Fibroblast of skin of back (primary cell): ENCODE results near the gene TAPT1.
A peak's percentile ranks its signal among the peaks of the same experiment; 100 is the strongest.

ENCODE experiments used
- DNase-seq: peaks from one replicate; pipeline ENCODE4 v3.0.0-alpha.2; 2013

The TAPT1 gene

GRCh38 chr4:16248605-16249004, 22.3 kb upstream of the TAPT1 start:
- DNase-seq = no peak

- no peak for DNase-seq
Measured at GRCh38 chr4:16245241-16245640, 19.0 kb upstream of the TAPT1 start.

- no peak for DNase-seq
Measured at GRCh38 chr4:16243285-16243684, 17.0 kb upstream of the TAPT1 start.

- DNase-seq = no peak
Measured at GRCh38 chr4:16240300-16240699, 14.0 kb upstream of the TAPT1 start.

- no peak for DNase-seq
Measured at GRCh38 chr4:16239086-16239485, 12.8 kb upstream of the TAPT1 start.

- no peak for DNase-seq
Measured at GRCh38 chr4:16238327-16238726, 12.1 kb upstream of the TAPT1 start.

- DNase-seq = no peak
Measured at GRCh38 chr4:16237715-16238114, 11.4 kb upstream of the TAPT1 start.

GRCh38 chr4:16236402-16237023, 10.2 kb upstream of the TAPT1 start:
- DNase-seq = no peak

DNA sequence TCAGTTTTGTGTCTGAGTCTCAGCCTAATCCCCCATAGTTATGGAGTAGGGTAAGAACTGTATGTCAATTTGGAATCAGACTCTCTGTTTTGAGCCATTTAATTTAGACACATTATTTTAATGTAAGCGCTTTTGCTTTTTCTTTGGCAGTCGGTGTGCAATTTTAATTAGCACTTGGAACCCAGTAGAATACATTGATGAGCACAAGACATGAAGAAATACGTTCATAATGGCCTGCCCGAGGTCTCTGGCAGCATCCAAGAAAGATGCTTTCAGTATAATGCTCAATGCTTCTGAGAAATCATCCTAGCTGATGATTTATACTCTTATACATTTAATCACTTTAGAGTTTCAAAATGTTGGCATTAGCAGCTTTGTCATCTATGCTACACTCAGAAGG, 8.9 kb upstream of the TAPT1 start:
- DNase-seq = no peak

DNA sequence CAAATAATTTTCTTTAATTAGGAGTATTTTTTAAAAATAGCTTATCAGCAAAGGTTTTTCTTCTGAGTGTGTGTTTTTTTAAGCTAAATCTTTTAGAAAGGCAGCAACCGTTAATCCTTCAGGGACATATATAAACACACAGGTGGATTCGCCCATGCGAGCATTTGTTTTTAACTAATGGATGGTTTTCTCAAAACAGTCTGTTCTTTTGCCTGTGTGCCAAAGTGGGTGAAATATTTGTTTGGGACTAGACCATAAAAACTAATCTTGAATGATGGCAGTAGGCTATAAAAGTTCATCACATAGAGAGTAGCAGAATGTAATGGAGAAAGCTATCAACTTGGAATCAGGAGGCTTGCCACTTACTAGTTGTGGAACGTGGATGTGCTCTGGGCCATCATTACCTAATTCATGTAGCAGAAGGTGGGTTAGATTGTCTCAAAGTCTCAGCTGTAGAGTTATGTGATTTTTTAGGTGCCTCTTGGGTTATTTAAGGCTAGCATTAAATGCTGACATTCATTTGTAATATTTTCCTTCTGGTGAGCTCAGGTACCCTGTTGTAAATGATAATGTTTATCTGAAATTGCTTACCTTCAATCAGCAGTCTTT, 7.4 kb upstream of the TAPT1 start:
- DNase-seq = no peak

DNA sequence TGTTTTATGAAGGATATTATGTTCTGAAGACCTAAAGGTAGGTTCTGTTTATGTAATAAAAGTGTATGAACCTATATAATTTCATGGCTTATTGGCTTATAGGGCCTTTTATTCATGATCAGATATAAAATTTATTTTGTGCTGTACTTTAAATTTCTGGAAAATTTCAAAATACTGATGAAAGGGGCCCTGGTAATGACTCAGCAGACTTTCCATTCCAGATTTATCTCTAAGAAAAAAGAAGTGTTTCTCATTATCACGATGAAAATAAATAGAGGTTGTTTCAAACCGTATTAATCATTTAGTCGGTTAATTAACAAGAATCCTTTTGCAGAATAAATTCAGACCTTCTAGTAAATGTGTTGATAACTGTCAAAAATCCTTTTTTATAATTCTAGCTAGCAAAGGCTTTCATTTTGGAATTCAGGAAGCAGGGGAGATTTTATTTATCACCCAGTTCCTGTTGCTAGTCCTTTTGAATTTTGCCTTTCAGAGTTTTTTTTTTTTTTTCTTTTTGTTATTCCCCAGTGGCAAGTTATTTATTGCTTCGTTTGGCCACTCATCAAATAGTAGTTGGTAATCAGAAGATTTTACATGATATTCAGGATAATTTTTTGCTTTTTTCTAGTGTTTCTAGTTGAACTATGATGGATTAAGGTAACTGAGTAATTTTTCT, 5.4 kb upstream of the TAPT1 start:
- no peak for DNase-seq

GRCh38 chr4:16230308-16230707, 4.0 kb upstream of the TAPT1 start:
- no peak for DNase-seq

GRCh38 chr4:16229604-16230003, 3.3 kb upstream of the TAPT1 start:
- DNase-seq = no peak

DNA sequence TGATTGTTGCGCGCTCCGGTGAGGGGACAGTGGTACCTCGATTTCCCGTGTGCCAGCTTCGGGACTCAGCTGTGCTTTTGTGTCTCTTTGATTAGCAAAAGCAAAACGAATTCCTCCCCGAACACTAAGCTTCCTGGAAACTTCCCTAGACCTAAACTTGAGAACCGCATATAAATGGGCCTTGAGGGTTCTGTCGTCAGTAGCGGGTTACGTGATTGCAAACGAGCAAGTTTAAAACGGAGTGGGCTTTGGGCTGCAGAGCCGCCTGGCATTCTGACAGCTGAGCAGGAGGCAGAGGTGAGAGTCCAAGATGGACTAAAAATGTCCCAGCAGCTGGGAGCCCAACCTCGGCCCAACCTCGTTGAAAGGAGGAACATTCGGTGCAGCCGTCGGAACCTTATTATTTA, 1.2 kb upstream of the TAPT1 start:
- DNase-seq = peak; percentile 9

- peak; percentile 25 for DNase-seq
Measured at GRCh38 chr4:16226816-16227461, 668 bp upstream of the TAPT1 start.

- DNase-seq = peak; percentile 43
Measured at GRCh38 chr4:16225167-16225862, 956 bp downstream of the TAPT1 start.

DNA sequence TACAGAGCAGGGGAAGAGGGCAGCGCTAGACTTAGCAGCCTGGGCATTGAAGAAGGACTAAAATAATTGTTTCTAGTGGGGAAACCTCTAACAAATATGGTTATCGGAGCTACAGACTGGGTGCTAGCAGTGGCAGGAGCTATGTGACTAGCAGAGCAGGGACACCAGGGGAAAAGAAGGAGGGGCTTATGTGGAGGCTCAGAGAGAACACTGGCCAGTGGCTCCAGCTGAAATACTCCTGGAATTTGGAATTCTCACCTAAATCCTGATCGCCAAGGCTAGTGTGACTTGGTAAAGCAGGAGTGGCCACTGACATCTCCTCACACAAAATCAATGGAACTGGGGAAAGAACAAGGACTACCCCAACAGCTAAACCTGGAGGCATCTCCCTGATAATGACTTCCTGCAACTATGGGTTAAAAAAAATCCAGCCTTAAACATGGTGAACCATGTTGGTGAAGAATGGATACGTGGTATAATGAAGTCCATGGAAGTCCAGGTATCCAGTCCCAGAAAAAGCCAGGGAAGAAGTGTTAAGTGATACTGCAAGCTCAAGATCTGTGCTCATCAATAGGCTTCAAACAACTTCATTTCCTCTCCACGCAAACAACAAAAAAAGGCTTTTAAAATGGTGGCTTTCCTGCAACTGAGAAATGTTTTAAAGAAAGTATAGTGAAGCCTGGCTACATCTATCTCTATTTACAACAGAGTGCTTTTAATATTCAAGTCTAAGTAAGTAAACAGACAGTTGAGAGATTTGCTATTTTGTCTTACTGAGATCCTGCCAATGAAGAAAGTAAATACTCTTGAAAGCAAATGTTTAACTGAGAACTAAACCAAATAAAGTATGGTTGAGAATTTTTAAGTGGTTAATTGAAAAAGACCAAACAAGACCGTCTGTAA, 1.8 kb downstream of the TAPT1 start:
- no peak for DNase-seq

- DNase-seq = no peak
Measured at GRCh38 chr4:16222957-16223527, 3.2 kb downstream of the TAPT1 start.

DNA sequence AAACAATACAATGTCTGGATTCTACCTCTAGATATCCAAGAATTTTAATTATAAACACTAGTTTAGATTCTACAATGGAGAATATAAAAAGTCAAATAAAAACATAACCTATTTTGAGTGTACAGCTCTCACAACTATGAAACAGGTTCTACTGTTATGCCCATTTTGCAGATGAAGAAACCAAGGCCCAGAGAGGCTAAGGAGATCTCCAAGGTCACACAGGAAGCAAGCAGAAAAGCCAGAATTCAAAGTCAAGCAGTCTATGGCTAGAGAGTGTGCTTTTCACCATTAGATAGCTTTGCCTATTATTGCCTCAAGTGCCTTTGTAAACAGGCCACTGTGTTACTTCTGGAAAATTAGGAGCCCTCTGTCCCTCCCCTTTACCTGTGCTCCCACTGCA, 7.3 kb downstream of the TAPT1 start:
- DNase-seq = no peak

- no peak for DNase-seq
Measured at GRCh38 chr4:16217300-16218051, 8.8 kb downstream of the TAPT1 start.

DNA sequence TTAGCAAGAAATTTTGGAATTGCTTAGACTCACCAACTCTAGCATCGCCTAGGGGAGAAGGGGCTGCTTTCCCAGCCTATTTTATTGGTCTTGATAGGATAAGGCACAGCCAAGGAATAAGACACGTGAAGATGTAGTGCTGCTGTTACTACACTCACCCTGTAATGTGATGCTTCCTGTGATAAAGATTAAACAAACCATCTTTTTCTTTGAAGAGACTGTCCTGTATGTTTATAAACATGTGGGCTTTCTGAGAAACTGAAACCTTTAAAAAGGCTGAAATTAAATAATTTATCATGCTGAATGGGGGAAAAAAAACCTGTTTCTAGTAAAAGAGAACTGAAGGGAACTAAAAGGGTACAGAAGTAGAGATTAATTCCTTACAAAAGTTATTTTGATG, 13.2 kb downstream of the TAPT1 start:
- no peak for DNase-seq
